HG03558 (cell line): ENCODE results near the gene PAPSS2.

Source experiments
- ATAC-seq: cut with Tn5 transposase; IDR thresholded peaks from one replicate; pipeline ENCODE4 v1.9.1; 2021; ENCODE audit warnings: moderate number of reproducible peaks; ENCODE audit not compliant: unreplicated experiment; ENCODE audit errors: extremely low read depth

The PAPSS2 gene

DNA sequence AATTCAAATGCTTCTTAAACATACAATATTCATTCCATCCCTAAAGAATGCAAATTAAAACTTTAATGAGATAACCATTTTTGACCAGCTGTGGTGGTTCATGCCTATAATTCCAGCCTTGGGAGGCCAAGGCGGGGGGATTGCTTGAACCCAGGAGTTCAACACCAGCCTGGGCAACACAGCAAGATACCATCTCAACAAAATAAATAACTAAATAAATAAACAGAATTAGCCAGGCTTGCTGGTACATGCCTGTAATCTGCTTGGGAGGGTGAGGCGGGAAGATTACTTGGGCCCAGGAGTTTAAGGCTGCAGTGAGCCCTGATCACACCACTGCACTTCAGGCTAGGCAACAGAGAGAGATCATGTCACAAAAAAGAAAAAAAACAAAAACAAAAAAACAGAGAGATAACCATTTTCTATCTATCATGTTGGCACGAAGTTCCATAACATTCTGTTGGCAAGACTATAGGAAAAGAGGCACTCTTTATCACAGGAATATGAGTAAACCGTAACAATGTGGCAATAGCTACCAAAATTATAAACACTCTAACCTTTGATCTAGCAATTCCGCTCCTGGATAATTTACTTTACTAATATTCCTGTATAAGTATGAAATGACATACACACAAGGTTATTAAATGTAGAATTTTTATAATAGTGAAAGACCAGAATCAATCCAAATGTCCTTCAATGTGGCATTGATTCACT lies 106.1 kb downstream of the PAPSS2 start:
- ATAC-seq: no peak

DNA sequence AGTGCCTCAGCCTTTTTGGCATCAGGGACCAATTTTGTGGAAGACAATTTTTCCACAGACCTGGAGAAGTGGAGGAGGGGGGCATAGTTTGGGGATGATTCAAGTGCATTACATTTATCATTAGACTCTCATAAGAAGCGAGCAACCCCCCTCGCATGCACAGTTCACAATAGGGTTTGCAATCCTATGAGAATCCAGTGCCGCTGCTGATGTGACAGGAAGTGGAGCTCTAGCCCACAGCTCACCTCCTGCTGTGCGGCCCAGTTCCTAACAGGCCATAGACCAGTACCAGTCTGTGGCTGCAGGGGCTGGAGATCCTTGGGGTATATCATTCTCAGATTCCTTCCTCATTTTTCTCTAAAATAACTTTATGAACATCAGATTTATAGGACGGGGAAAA lies 107.6 kb downstream of the PAPSS2 start:
- ATAC-seq: no peak

DNA sequence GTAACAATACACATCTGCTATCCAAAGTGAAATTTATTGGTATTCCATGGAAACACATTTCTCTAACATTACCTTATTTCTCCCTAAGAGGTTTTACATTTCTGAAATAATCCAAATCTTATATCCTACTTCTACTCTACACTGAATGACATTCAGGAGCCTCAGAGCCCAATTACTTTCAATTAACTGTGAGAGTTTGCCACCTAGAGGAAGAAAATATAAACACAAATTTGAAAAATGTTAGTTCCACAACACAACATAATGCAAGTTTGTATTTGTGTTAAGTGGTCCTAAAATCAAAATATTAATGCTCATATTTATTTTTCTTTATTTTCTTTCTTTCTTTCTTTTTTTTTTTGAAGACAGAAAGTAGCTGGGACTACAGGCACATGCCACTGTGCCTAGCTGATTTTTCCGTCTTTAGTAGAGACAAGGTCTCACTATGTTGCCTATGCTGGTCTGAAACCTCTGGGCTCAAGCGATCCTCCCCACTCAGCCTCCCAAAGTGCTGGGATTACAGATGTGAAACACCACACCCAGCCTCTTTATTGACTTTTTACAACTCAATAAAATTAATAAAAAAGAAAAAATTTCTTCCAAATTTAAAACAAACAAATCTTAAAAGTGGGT lies 112.3 kb downstream of the PAPSS2 start:
- ATAC-seq: no peak

DNA sequence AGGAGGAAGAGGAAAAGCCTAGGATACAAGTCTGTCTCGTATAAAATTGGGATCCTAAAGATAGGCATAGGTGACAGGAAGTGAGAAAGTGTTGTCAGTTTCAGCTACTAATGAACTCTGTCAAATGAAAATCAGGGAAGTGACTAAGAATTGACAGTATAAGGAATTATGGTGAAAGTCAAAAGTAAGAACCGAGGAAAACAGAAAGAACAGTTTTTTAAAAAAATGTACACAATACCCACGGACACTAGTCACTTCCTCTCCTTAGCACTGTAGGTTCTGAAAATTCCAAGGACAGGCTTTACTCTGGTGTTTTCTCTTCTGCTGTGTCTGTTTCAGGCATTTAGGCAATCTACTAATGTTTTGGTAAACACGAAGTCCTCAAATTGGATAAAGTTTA lies 116.1 kb downstream of the PAPSS2 start:
- no peak for ATAC-seq

DNA sequence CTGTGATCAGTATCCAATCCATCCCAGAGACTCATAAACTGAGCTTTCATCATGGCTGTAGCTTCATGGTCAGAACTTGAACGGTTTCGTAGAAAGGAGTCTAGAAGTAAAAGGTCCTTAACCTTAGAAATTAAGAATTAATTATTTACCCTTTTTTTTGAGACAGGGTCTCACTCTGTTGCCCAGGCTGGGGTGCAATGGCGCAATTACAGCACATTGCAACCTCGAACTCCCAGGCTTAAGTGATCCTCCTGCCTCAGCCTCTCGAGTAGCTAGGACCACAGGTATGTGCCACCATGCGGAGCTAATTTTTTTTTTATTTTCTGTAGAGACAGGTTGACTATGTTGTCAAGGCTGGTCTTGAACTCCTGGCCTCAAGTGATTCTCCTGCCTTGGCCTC lies 116.7 kb downstream of the PAPSS2 start:
- no peak for ATAC-seq

DNA sequence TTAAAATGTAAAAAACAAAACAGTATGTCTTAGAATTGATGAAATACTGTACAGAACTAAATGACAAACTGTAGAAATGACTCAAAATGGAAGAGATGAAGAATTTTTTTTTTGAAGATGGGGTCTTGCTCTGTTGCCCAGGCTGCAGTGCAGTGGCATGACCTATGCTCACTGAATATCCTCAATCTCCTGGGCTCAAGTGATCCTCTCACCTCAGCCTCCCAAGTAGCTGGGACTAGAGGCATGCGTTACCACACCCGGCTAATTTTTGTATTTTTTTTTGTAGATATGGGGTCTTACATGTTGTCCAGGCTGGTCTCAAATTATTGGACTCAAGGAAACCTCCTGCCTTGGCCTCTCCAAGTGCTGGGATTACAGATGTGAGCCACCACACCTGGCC lies 121.9 kb downstream of the PAPSS2 start:
- ATAC-seq: no peak

DNA sequence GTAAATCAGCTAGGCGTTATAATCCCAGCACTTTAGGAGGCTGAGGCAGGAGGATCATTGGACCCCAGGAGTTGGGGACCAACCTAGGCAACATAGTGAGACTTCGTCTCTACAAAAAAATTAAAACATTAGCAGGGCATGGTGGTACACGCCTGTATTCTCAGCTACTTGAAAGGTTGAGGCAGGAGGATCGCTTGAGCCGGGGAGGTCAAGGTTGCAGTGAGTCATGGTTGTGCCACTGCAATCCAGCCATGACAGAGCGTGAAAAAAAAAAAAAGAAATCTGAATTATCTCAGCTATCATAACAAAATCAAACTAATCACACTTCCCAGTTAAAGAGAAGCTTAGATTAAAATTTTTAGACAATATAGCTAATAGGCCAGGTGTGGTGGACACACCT lies 123.0 kb downstream of the PAPSS2 start:
- ATAC-seq: no peak

DNA sequence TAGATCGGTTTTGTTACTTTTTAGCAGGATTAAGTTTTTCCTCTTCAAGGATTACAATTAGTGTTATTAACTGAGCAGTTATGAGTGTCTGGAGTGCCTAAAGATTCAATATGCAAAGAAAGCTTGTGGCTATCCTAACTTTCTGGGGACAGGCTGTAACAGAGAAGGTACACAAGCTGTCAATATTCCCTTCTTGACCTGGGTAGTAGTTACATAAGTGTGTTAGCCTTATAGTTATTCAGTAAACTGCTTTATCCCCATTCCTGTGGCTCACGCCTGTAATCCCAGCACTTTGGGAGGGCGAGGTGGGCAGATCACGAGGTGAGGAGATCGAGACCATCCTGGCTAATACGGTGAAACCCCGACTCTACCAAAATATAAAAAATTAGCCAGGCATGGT lies 126.7 kb downstream of the PAPSS2 start:
- no peak for ATAC-seq

DNA sequence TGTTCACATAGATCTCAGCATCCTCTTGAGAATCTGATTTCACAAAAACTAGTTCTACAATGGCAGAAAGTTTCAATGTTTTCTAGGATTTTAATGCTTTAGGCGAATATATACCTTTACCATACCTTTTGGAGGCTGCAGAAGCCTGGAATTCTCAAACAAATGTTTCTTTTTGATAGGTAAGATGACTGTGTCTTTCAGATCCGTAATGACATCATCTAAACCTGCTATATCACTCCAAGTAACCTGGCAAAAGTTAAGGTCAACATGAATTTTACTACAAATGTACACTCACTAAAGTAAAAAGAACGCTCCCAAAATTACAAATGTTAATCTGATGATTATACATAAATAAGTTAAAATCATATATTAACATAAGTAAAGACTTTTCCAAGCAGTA lies 130.5 kb downstream of the PAPSS2 start:
- ATAC-seq: no peak

DNA sequence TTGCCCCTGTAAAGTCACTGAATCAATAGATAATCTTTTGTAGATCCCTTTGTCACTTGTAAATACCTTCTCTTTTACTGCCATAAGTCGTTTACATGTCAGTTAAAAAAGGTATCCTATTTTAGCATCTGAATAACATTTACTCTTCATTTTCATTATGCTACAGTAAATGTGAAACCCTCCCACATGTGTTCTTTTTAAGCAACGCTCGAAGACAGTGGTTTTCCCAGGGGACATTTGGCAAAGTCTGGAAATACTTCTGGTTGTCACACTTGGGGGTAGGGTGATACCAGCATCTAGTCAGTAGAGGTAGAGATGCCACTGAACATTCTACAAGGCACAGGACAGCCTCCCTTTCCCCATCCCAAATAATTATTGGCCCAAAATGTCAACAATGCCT lies 134.6 kb downstream of the PAPSS2 start:
- ATAC-seq: no peak
